GM19463 (cell line): ENCODE measurements around the gene NOS1AP.
"Not testable (repeated sequence)": the region's sequence is repeated elsewhere in the genome, so short reads cannot be mapped to it uniquely, and the experiment has no call there.

ENCODE experiments used
- ATAC-seq: cut with Tn5 transposase; IDR thresholded peaks from one replicate; pipeline ENCODE4 v1.9.1; 2021; ENCODE audit warnings: mild to moderate bottlenecking, moderate library complexity; ENCODE audit not compliant: unreplicated experiment

The NOS1AP gene

GRCh38 chr1:162321809-162322422 is 252.4 kb downstream of the NOS1AP start:
- ATAC-seq, result no peak

GRCh38 chr1:162323023-162323422 is 253.5 kb downstream of the NOS1AP start:
- ATAC-seq, result no peak

- ATAC-seq, result no peak
These were observed 254.9 kb downstream of the NOS1AP start for GRCh38 chr1:162324396-162324795.

GRCh38 chr1:162326559-162326958 is 257.1 kb downstream of the NOS1AP start:
- ATAC-seq, result no peak

- ATAC-seq, result no peak
These were observed 257.8 kb downstream of the NOS1AP start for GRCh38 chr1:162327144-162327787.

- ATAC-seq, result no peak
These were observed 258.3 kb downstream of the NOS1AP start for GRCh38 chr1:162327788-162328165.

GRCh38 chr1:162328512-162328911 is 259.0 kb downstream of the NOS1AP start:
- no peak for ATAC-seq

GRCh38 chr1:162329826-162330225 is 260.3 kb downstream of the NOS1AP start:
- ATAC-seq, result no peak

- no peak for ATAC-seq
These were observed 264.5 kb downstream of the NOS1AP start for GRCh38 chr1:162333991-162334390.

GRCh38 chr1:162335126-162335525 is 265.6 kb downstream of the NOS1AP start:
- ATAC-seq, result no peak

GRCh38 chr1:162336621-162337285 is 267.3 kb downstream of the NOS1AP start:
- no peak for ATAC-seq

- ATAC-seq, result no peak
These were observed 273.0 kb downstream of the NOS1AP start for GRCh38 chr1:162342452-162342983.

- no peak for ATAC-seq
These were observed 274.0 kb downstream of the NOS1AP start for GRCh38 chr1:162343470-162343869.

- no peak for ATAC-seq
These were observed 277.8 kb downstream of the NOS1AP start for GRCh38 chr1:162347281-162347680.

GRCh38 chr1:162349635-162350330 is 280.3 kb downstream of the NOS1AP start:
- no peak for ATAC-seq

- ATAC-seq, result no peak
These were observed 281.9 kb downstream of the NOS1AP start for GRCh38 chr1:162351246-162351842.

GRCh38 chr1:162351874-162352273 is 282.4 kb downstream of the NOS1AP start:
- not testable (repeated sequence) for ATAC-seq

GRCh38 chr1:162353078-162353477 is 283.6 kb downstream of the NOS1AP start:
- ATAC-seq, result no peak

- ATAC-seq, result no peak
These were observed 284.2 kb downstream of the NOS1AP start for GRCh38 chr1:162353702-162354101.

GRCh38 chr1:162357681-162358266 is 288.3 kb downstream of the NOS1AP start:
- ATAC-seq, result no peak

GRCh38 chr1:162358928-162359327 is 289.4 kb downstream of the NOS1AP start:
- ATAC-seq, result no peak
